ENCODE measurements around the gene RBM38. TPM values are rescaled to one million over a fixed set of nuclear protein-coding genes. Genes with fewer than 3 reads are reported as not detected.
A peak's percentile ranks its signal among the peaks of the same experiment; 100 is the strongest.
"Not testable (repeated sequence)": the region's sequence is repeated elsewhere in the genome, so short reads cannot be mapped to it uniquely, and the experiment has no call there.

The RBM38 gene
- polyA plus RNA-seq (ENCODE audit: insufficient read length in 3 of 3), result 10 to 100 TPM; 19.9 to 29.5 (median 24.1) TPM

DNA sequence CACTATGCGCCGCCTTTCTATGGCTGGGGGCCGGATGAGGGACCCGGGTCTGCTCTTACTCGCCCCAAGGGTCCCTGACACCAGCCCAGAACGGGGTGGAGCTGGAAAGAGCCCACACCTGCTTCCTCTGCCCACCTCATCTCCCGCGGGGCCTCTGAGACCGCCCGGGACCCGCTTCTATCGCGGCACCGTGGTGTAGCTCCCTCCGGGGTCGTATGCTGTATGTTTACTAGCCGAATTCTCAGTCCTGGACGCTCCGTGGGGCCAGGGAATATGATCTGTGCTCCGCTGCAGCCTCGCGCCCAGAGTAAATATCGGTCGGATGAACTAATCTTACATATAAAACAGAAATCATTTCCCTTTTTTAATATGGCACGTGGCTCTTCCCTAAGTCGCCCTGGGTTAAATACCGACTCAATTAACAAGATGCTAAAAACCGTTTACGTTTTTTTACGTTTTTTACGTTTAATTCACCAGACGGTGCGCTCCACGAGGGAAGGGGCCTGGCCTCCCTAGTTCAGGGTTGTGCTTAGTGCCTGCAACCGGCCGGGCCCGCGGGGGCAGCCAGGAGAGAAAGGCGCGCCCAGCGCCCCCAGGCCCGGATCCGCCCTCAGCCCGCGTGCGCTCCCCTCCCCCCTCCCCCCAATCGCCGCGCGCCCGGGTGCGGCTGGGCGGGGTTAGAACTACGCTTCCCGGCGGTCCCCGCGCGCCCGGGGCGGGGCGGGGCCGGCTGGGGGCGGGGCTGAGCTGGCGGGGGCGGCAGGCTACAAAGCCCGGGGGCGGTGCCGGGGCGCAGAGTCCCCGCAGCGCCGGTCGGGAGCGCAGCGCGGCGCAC lies at the start of gene RBM38:
Gene RBM38, plus strand, starts transcription at position 793 of the 835 bp plus-strand sequence. CDS start 186 bp downstream, outside the sequence.
- DNase-seq (ENCODE audit: low read depth in 3 of 3, low spot score in 2 of 3), result no peak

DNA sequence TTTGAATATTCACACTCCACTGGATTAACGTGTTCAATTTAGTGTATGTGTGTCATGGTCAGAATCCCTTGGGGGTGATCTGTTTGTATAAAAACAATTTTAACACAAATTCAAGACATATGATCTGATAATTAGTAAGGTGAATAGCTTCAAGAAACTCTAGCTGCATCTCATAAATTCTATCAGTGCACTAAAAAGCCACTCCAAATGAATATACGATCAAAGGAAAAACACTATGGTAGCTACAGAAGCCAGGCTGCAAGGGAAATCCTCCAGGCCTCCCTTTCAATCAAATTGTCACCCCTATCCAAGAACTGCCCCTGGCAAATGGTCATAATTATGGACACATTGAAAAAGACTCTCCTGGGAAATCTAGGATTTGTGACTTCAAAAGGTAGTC lies 49.5 kb upstream of the RBM38 start:
- DNase-seq (ENCODE audit: low read depth in 3 of 3, low spot score in 2 of 3), result no peak

DNA sequence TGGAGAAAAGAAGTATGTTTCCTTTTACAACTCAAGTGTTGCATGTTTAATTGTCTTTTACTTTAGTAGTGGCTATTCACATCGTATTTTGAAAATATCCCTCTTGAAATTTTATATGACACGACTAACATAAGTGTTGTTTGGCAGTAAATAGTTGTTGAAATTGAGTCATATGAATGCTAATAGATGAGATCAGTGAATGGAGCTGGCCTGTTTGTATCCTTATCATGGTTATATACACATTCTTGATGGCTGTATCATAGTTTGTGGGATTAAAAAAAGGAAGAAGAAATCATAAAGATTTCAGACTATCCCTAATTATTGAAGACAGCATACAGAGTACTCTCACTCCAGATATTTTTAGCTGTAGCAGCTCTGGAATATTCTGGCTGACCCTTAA lies 48.4 kb upstream of the RBM38 start:
- DNase-seq (ENCODE audit: low read depth in 3 of 3, low spot score in 2 of 3), result no peak

DNA sequence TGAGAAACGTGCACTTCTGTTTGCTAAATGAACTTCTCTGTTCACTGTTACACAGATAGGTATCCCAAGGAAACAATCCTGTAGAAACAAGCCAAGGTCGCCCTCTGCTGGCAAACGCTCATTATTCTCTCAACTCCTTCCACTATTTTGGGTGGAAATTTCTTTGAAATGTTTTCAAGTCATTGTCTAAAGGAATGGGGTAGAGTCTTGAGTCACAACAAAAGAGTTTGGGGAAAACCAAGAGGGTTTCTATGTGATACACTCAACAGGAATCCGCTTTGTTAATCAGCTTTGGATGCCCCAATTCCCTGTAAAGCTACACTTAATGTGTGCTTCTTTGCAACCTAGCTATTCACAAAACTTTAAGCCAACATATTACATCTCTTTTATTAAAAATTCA lies 44.7 kb upstream of the RBM38 start:
- peak in 2 of 3 donors; percentile 49 to 61 for DNase-seq (ENCODE audit: low read depth in 3 of 3, low spot score in 2 of 3)

DNA sequence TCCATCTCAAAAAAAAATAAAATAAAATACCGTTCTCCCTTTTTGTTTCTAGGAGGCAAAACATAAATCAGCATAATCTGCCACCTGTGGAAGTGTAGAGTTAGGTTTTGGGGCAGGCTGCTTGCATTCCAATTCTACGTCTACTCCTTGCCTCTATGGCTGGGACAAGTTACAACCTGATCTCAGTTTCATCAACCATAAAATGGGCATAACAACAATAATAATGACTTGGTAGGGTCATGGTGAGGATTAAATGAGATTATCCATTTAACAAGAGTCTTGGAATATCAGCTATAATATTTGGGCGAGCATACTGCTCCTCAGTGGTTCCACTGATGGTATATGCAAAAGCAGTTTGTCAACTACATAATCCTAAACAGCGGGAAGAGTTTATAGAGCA lies 43.8 kb upstream of the RBM38 start:
- no peak for DNase-seq (ENCODE audit: low read depth in 3 of 3, low spot score in 2 of 3)

DNA sequence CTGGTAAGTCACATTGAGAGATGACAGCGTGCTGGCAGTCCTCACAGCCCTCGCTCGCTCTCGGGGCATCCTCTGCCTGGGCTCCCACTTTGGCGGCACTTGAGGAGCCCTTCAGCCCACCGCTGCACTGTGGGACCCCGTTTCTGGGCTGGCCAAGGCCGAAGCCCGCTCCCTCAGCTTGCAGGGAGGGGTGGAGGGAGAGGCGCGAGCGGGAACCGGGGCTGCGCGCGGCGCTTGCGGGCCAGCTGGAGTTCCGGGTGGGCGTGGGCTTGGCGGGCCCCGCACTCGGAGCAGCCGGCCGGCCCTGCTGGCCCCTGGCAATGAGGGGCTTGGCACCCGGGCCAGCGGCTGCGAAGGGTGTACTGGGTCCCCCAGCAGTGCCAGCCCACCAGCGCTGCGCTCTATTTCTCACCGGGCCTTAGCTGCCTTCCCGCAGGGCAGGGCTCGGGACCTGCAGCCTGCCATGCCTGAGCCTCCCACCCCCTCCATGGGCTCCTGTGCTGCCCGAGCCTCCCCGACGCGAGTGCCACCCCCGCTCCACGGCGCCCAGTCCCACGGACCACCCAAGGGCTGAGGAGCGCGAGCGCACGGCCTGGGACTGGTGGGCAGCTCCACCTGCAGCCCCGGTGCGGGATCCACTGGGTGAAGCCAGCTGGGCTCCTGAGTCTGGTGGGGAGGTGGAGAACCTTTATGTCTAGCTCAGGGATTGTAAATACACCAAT lies 42.8 kb upstream of the RBM38 start:
- not testable (repeated sequence) for DNase-seq (ENCODE audit: low read depth in 3 of 3, low spot score in 2 of 3)

DNA sequence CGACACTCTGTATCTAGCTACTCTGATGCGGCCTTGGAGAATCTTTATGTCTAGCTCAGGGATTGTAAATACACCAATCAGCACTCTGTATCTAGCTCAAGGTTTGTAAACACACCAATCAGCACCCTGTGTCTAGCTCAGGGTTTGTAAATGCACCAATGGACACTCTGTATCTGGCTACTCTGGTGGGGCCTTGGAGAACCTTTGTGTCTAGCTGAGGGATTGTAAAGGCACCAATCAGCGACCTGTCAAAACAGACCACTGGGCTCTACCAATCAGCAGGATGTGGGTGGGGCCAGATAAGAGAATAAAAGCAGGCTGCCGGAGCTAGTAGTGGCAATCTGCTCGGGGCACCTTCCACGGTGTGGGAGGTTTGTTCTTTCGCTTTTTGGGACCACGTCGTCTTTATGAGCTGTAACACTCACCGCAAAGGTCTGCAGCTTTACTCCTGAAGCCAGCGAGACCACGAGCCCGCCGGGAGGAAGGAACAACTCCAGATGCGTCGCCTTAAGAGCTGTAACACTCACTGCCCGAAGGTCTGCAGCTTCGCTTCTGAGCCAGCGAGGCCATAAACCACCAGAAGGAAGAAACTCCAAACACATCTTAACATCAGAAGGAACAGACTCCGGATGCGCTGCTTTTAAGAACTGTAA lies 42.1 kb upstream of the RBM38 start:
- DNase-seq (ENCODE audit: low read depth in 3 of 3, low spot score in 2 of 3), result not testable (repeated sequence)

DNA sequence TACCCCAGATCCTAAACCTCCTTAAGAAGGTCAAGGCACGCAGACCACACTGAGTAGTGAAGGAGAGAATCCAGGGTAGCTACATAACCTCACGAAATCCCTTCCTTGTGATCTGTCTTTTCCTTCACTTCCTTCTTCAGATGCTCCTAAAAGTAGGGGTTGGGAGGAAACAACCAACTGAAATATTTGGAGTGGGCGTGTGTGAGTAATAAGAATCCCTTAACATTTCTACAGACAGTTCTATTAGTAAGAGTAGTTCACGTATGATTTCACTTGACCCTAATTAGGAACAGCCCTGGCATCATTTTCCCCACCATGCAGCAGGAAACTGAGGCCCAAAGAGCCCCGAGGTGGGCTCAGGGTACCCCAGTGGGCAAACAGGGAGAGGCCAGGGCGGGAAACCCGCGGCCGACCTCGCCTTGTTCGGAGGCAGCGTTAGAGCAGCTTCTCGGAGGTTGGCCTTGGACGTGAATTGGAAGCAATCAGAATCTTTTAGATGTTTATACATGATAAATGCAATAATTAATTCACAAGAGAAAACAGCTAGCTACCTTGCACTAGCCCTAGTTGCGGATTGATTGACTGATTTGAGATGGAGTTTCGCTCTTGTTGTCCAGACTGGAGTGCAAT lies 41.0 kb upstream of the RBM38 start:
- DNase-seq (ENCODE audit: low read depth in 3 of 3, low spot score in 2 of 3), result no peak

DNA sequence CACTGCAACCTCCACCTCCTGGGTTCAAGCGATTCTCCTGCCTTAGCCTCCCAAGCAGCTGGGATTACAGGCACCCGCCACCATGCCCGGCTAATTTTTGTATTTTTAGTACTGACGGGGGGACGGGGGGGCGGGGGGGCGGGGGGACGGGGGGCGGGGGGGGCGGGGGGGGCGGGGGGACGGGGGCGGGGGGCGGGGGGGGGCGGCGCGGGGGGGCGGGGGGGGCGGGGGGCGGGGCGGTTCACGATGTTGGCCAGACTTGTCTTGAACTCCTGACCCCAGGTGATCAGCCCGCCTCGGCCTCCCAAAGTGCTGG lies 40.5 kb upstream of the RBM38 start:
- not testable (repeated sequence) for DNase-seq (ENCODE audit: low read depth in 3 of 3, low spot score in 2 of 3)

DNA sequence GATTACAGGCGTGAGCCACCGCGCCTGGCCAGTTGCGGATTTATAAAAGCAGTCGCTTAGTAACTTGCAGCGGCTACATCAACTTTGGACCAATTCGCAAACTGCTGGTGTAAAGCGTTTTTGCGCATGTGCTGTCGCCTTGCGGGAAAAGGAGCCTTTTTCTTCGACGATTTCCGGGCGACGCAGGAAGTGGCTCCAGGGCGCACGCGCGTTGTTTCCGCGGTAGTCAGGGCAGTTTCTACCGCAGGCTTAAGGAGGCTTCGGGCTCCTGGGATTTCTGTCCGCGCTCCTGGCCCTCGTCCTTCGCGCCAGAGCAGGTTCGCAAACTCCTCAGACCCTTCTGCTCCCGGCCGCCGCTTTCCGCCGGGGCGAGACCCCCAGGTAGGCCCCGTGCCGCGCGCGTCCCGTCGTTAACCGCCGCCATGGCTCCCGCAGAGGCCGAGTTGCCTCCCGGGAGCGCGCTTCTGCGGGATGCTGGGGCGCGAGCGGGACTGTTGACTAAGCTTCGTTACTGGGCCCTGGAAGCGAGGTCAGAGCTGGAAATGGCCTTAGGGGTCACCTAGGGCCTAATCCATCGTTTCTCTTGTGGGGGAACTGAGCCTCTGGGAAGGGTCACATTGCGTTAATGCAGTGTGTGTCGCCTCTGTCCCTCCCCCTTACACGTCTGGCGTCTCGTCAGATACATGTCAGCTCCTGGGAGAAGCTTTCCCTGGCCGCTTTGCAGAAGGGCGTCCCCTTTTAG lies 40.0 kb upstream of the RBM38 start, which contains the start of gene RAE1:
Gene RAE1, plus strand, starts transcription at position 214 of the 742 bp plus-strand sequence. CDS start 2,784 bp downstream, outside the sequence.
- peak; percentile 85 to 89 (median 87) for DNase-seq (ENCODE audit: low read depth in 3 of 3, low spot score in 2 of 3)

DNA sequence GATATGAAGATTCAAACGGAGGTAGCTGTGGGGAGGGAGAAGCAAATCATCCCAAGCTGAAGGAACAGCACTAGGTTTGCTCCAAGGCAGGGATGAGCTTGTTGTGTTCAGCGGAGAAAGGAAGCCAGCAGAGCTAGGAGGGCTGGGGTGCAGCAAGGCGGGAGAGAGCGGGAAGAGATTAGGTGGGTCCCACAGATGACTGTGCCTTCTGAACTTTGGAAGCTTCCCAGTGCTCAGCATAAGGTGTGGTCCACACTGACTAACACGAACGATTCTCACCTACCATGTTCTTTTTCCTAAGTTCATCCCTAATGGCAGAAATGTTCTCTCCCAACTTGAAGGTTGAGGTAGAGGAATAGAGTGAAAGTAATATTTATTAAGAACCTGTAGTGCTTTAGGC lies 38.9 kb upstream of the RBM38 start:
- no peak for DNase-seq (ENCODE audit: low read depth in 3 of 3, low spot score in 2 of 3)

DNA sequence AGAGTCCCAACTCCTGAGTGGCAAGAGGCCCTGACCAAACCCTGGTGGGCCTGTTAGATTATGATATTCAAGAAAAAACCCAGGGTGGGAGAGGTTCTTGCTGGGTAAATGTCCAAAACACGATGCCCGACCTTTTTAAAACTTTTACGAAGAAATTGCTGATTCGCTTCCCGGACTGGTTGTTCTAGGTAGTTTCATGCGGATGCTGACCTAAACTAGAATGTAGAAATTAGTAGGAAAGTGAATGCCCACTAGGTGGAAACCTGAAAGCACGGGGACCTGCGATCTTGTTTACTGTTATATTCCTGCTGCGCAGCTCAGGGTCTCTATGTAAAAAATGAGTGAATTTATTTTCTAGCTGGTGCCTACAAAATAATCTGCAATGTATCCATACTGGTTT lies 37.8 kb upstream of the RBM38 start:
- DNase-seq (ENCODE audit: low read depth in 3 of 3, low spot score in 2 of 3), result no peak

DNA sequence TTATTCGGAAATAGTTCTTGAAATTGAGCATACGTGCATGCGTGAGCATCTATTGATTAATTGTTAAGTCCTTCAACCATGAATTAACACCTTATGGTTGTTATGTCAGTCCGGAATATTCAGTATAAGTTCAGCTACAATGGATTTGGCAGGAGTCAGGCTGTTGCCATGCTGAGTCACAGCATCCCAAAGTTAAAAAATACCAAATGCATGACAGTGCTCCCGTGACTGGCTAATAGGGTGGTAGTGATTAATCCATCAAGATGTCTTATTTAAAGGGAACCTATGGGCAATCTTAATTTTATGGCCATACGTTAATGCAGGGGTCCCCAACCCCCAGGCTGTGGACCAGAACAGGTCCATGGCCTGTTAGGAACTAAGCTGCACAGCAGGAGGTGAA lies 29.7 kb upstream of the RBM38 start:
- no peak for DNase-seq (ENCODE audit: low read depth in 3 of 3, low spot score in 2 of 3)

DNA sequence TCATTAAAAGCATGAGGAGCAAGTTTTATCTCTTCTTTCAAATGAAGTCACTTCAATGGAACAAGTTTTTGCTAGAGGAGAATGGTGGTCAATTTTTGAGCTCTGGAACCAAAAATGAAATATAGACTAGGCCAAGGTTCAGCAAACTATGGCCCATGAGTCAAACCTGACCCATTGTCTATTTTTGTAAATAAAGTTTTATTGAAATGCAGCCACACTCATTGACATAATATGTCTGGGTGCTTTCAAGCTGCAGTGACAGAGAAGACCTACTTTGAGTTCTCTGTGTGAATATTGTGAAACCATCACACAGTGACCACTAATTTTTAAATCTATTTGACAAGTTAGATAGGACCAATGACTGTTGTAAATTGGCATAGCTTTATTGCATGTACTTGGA lies 26.7 kb upstream of the RBM38 start:
- DNase-seq (ENCODE audit: low read depth in 3 of 3, low spot score in 2 of 3), result no peak

DNA sequence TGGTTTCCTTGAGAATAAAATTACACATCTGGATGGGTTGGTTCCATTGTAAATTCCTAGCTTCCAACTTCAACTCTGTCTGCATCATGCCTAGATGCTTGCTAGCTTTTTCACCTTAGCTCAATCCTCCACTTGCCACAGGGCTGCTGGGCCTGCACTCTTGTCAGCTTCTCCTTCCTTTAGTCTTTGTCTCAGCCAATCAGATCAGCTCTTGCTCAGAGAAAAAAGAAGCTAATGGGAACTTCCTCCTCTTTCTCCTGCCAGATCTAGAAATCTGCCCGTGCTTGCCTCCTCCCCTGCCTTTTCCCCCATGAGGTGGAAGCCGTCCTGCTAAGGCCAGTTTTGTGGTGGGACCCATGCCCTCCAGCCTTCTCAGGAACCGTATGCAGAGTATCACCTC lies 21.6 kb upstream of the RBM38 start:
- no peak for DNase-seq (ENCODE audit: low read depth in 3 of 3, low spot score in 2 of 3)

DNA sequence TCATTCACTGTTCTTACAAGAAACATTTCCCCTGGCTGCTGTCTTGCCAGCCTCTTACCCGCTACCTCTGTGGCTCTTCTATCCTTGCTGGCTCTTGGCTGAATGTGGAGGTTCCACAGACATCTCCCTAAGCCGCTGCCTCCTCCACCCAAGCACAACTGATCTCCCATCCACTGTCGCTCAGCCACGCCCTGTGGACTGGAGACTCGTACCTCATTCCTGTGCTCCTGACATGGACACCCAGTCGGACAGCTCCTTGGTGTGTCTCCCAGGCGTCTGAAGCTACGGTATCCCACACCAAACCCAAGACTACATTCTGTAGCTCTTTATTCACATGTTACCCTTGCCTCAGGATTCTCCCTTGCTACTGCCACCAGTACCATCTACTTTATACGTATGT lies 20.9 kb upstream of the RBM38 start:
- no peak for DNase-seq (ENCODE audit: low read depth in 3 of 3, low spot score in 2 of 3)

DNA sequence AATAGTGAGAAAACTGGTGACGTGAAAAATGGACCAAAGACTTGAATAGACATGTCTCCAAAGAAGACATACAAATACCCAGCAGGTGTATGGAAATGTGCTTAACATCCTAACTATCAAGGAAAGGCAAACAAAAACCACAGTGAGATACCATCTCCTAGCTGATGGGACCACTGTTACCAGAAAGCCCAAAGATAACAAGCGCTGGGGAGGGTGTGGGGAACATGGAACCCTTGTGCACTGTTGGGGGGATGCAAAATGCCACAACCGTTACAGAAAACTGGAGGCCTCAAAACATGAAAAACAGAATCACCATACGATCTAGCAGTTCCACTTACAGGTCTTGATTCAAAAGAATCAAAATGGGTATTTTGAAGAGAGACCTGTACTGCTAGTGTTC lies 19.8 kb upstream of the RBM38 start:
- no peak for DNase-seq (ENCODE audit: low read depth in 3 of 3, low spot score in 2 of 3)

DNA sequence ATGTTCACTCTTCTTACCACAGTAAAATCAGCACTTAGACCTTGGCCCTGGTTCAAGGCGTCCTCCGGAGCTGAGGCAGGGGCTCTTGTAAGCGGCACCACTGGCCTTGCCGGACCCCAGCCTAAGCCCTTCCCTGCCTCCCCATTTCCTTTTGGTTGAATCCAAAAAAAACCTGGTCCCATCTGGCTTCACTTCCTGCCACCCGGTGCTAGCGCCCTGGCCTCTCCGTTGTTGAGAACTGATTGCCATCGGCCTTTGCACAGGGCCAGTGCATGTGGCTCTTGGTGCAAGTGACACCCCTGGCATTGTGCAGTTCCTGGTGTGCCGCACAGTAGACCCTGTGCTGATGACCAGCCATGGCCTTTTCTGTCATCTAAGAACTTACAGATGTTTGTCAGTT lies 19.0 kb upstream of the RBM38 start:
- no peak for DNase-seq (ENCODE audit: low read depth in 3 of 3, low spot score in 2 of 3)

DNA sequence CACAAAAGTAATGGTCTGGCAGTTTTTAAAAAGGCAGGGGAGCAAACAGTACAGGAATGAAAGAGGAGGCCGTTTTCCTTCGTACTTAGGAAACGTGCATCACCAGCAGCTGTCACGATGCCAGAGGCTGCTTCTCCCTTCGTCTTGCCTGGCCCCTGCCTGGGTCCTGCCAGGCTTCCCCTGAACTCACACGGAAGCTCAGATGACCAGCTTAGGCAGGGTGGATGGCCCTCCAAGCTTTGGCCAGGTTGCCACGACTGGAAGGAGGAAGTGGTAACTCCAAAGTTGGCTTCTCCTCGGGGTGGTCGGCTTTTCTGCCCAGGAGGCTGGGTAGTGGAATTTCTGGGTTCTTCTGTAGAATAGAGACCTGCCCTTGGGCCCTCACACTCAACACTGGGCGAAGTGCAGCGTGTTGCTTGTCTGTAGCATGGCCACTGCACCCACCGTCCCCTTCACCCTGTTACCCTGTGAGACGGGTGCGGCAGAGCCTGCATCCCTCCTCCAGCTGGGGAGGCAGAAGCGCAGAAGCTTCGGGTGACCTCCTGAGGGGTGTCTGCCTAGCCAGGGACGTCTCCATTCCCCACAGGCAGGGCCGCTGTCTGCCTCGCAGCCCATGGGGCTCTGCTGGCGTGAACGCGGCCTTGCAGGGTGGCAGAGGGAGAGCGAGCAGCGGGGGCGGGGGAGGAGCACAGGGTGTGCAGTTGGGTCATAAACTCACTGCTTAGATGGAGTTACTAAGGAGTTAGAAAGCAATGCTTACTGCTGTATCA lies 18.4 kb upstream of the RBM38 start:
- DNase-seq (ENCODE audit: low read depth in 3 of 3, low spot score in 2 of 3), result no peak

Data from right renal cortex interstitium (tissue), 3 donors.